Kidney (tissue), 14 donors: ENCODE results near the gene GBX1. TPM values are rescaled to one million over a fixed set of nuclear protein-coding genes. Genes with fewer than 3 reads are reported as not detected.
A peak's percentile ranks its signal among the peaks of the same experiment; 100 is the strongest.

ENCODE experiments used
- DNase-seq, 5 donors: peaks; one replicate each; pipeline ENCODE4 v3.0.0-alpha.2; 2013 to 2020
- FAIRE-seq: peaks from 2 replicates; lab custom pipeline; 2012; peaks lifted over from hg19 to GRCh38; lab: Jason Lieb, UNC
- H3K27ac ChIP-seq, 2 donors: one replicate each; pipeline ENCODE4 v1.7.0; 2013; ENCODE audit warnings: low read depth in 2 of 2, low read length in 2 of 2, inconsistent platforms in 1 of 2
- H3K27me3 ChIP-seq: one replicate; pipeline ENCODE4 v1.7.1; 2013; ENCODE audit warnings: low read length, inconsistent platforms; ENCODE audit not compliant: control insufficient read depth, insufficient read depth
- H3K36me3 ChIP-seq, 3 donors: one replicate each; pipeline versions ENCODE4 v1.7.0 to v1.7.1; 2013; ENCODE audit warnings: low read length in 3 of 3, control low read depth in 1 of 3, inconsistent platforms in 1 of 3; ENCODE audit not compliant: insufficient read depth in 3 of 3, control insufficient read depth in 2 of 3
- H3K4me1 ChIP-seq, 3 donors: one replicate each; pipeline versions ENCODE4 v1.7.0 to v1.7.1; 2013; ENCODE audit warnings: low read length in 3 of 3, inconsistent platforms in 1 of 3, low read depth in 1 of 3; ENCODE audit not compliant: control insufficient read depth in 2 of 3, insufficient read depth in 2 of 3
- H3K4me3 ChIP-seq, 3 donors: one replicate each; pipeline versions ENCODE4 v1.7.0 to v1.8.1; 2013; ENCODE audit warnings: low read length in 3 of 3, control low read depth in 1 of 3, inconsistent platforms in 1 of 3
- H3K9ac ChIP-seq, 3 donors: one replicate each; pipeline versions ENCODE4 v1.7.0 to v1.7.1; 2013; ENCODE audit warnings: low read length in 3 of 3, control low read depth in 1 of 3, inconsistent platforms in 1 of 3
- H3K9me3 ChIP-seq, 3 donors: one replicate each; pipeline versions ENCODE4 v1.7.0 to v1.7.1; 2013; ENCODE audit warnings: low read length in 3 of 3, control low read depth in 1 of 3, inconsistent platforms in 1 of 3; ENCODE audit not compliant: control insufficient read depth in 2 of 3, insufficient read depth in 1 of 3
- intact Hi-C: fragments of 100-400 bp; cut with DNase I; formaldehyde crosslinking; loops from one replicate; pipeline ENCODE4 v1.11.1; 2022
- polyA plus RNA-seq: library from polyadenylated mRNA; stranded (reverse); fragments of 350-450 nt; fragmentation: Illumina TruSeq; extraction: RNeasy Lipid Tissue Mini Kit (QIAGEN cat#74804); gene quantifications from one replicate; pipeline ENCODE4 v1.2.3, GENCODE V29; 2014; ENCODE audit warnings: low read depth, low replicate concordance; ENCODE audit not compliant: insufficient read depth
- total RNA-seq: library from RNA; stranded (reverse); fragmentation: NEBNext Ultra II Directional; extraction: Animal tissue kit (Norgen Biotek cat#: 25700); gene quantifications from one replicate; pipeline ENCODE4 v1.2.1, GENCODE V29; 2021
- TF ChIP-seq, protein P1 (sequence below): IDR thresholded peaks from 3 replicates; pipeline ENCODE4 v1.5.1; 2012; ENCODE audit warnings: mild to moderate bottlenecking, moderate library complexity, borderline replicate concordance; ENCODE audit not compliant: insufficient read depth; ENCODE audit errors: extremely low read depth
- donor health status: control.
- donor health status: control.
- donor health status: control.
- donor health status: control.
- donor health status: control.
- donor health status: DM: yes; HTN: yes; CAD: no.
- donor health status: Normal renal cell carcinoma (clear cell type).

Gene GBX1
- total and polyA plus RNA-seq, 2 donors from 2014 or later: not detected

GRCh38 chr7:151123822-151124464, 43.6 kb downstream of the GBX1 start:
- Histone ChIP-seq H3K9ac (no peak overlapping the region), H3K9me3 (no peaks in the 10 kb centered on the region), H3K4me3 (no peak overlapping the region), H3K27ac (no peak overlapping the region), H3K36me3 (peaks cover 0 to 34% (median 20%) of the 10 kb centered on the region in 3 donors), H3K4me1 (peaks cover 0 to 5% (median 0%) of the 10 kb centered on the region in 3 donors), H3K27me3 (no peaks in the 10 kb centered on the region)
- TF ChIP-seq, protein P1, sequence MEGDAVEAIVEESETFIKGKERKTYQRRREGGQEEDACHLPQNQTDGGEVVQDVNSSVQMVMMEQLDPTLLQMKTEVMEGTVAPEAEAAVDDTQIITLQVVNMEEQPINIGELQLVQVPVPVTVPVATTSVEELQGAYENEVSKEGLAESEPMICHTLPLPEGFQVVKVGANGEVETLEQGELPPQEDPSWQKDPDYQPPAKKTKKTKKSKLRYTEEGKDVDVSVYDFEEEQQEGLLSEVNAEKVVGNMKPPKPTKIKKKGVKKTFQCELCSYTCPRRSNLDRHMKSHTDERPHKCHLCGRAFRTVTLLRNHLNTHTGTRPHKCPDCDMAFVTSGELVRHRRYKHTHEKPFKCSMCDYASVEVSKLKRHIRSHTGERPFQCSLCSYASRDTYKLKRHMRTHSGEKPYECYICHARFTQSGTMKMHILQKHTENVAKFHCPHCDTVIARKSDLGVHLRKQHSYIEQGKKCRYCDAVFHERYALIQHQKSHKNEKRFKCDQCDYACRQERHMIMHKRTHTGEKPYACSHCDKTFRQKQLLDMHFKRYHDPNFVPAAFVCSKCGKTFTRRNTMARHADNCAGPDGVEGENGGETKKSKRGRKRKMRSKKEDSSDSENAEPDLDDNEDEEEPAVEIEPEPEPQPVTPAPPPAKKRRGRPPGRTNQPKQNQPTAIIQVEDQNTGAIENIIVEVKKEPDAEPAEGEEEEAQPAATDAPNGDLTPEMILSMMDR: peak; percentile 100
- FAIRE-seq (no peak), DNase-seq (peak; percentile 88 to 93 (median 92))
- intact Hi-C loops: no loop called here

DNA sequence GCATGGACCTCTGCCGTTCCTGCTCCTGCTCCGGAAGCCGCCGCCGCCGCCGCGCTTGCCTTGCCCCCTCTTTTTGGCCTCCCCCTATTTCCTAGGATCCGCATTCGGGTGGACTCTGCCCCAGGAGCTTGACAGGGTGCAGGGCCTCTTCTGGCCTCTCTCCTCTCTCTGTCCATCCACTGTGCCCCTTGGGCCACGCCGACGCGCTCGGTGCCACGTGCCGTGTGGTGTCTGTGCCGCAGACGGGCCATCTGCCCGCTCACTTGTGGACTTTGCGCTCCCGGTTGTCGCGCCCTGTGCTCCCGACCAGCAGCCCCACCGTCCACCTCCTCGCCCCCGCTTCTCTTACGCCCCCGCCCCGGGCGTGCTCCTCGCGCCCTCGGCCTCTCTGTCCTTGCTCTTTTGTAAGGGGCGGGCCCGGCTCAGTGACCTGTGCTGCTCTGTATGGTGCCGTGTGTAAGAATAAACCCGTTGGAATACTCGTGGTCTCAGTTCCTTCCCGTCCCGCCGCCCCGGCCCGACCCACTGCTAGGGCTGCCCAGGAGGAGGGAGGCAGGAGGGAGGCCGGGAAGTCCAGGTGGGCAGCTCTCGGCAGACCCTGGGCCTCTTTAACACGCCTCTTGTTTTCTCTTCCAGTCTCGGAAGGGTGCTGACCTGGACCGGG, 44.2 kb downstream of the GBX1 start:
- TF ChIP-seq, protein P1: no peak
- FAIRE-seq (no peak), DNase-seq (peak in 1 of 5 donors; percentile 64)
- H3K27ac ChIP-seq: no peak overlapping the region
- peaks cover 0 to 35% (median 17%) of the 10 kb centered on the region in 3 donors for H3K36me3 ChIP-seq
- peaks cover 0 to 5% (median 0%) of the 10 kb centered on the region in 3 donors for H3K4me1 ChIP-seq
- no peaks in the 10 kb centered on the region for H3K9me3 ChIP-seq
- no peak overlapping the region for H3K9ac ChIP-seq
- intact Hi-C loops: no loop called here
- no peaks in the 10 kb centered on the region for H3K27me3 ChIP-seq
- no peak overlapping the region for H3K4me3 ChIP-seq

DNA sequence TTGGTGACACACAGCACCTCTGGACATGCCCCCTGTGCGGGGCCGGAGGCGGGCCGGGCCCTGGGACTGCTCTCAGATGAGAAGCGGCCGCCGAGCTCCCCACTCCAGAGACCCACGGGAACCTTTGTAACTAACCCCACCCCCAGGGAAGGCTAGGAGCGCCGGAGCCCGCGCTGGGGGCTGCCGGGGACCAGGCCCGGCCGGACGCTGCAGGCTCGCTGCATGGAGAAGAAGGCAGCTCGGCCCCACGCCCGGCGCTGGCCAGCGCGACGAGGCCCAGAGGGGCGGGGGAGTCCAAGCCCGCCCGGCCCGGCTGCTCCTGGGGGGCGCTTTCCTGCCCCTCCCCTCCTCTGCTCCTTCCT, 44.7 kb downstream of the GBX1 start:
- Histone ChIP-seq H3K4me1 (peaks cover 0 to 5% (median 0%) of the 10 kb centered on the region in 3 donors), H3K27ac (no peak overlapping the region), H3K9ac (no peak overlapping the region), H3K4me3 (no peak overlapping the region), H3K27me3 (no peaks in the 10 kb centered on the region), H3K36me3 (peaks cover 0 to 30% (median 14%) of the 10 kb centered on the region in 3 donors), H3K9me3 (no peaks in the 10 kb centered on the region)
- intact Hi-C loops: no loop called here
- FAIRE-seq (no peak), DNase-seq (peak in 1 of 5 donors; percentile 47)
- TF ChIP-seq, protein P1: no peak
